Stimulated activated naive CD8-positive, alpha-beta T cell treated with anti-CD3 and anti-CD28 coated beads, Interleukin-15, amount 100 ng/mL, for 72 hours (primary cell): ENCODE results near the gene ENO3.
A peak's percentile ranks its signal among the peaks of the same experiment; 100 is the strongest.

Experiments
- ATAC-seq: fragments of 150-1000 bp; cut with Tn5 transposase; 2 replicates; pipeline ENCODE4 v1.10.0; 2021; ENCODE audit warnings: mild to moderate bottlenecking, moderate library complexity
- DNase-seq, 2 donors: peaks; one replicate each; pipeline ENCODE4 v3.0.0; 2021 to 2022
- H3K27ac Mint-ChIP-seq, 2 donors: one replicate each; pipeline ENCODE4 v1.8.0; 2022; ENCODE audit warnings: mild to moderate bottlenecking in 2 of 2, mixed read lengths in 2 of 2, moderate library complexity in 2 of 2
- H3K27me3 Mint-ChIP-seq: one replicate; pipeline ENCODE4 v1.8.0; 2022; ENCODE audit warnings: mixed read lengths
- H3K4me1 Mint-ChIP-seq: one replicate; pipeline ENCODE4 v1.8.0; 2022; ENCODE audit warnings: mild to moderate bottlenecking, mixed read lengths
- H3K4me3 Mint-ChIP-seq, 2 donors: one replicate each; pipeline ENCODE4 v1.8.0; 2022; ENCODE audit warnings: mild to moderate bottlenecking in 2 of 2, mixed read lengths in 2 of 2, moderate library complexity in 1 of 2
- H3K9me3 Mint-ChIP-seq, 2 donors: one replicate each; pipeline ENCODE4 v1.8.0; 2022; ENCODE audit warnings: mixed read lengths in 2 of 2

Gene ENO3

DNA sequence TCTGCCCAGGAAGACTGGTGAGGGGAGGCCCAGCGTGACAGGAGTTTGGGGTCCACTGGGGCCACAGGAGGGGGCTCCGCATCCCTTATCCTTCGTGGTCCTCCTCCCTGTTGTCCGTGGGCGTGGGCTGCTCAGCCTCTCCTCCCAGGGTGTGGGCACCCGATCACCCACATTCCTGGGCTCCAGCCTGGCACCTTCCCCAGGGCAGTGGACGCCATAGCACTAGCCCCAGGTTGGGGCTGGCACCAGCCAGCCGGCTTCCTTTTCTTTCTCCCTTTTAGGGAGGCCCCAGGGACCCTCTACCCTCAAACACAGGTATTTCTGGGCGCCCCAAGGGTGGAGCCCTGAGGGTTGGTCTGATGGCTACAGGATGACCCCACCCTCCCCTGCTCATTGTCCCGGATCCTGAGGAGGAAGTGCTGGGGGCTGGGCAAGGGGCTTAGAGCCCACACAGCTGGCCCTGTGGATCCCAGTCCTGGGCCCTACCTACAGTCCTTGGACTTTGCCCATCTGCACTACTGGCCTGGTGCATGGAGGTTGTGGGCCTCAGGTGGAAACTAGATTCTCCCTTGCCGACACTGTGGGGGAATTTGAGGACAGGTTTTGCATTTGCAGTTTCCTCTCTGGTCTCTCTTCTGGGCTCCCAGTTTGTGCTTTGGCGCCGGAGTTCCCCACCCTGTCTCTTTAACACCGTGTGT, 48.0 kb downstream of the ENO3 start:
- no peaks in the 10 kb centered on the region for H3K27me3 Mint-ChIP-seq
- H3K9me3 Mint-ChIP-seq: no peaks in the 10 kb centered on the region
- H3K4me1 Mint-ChIP-seq: peaks cover 39% of the 10 kb centered on the region
- DNase-seq: peak in 1 of 2 donors; percentile 21
- H3K4me3 Mint-ChIP-seq: peak overlapping the region; percentile 92
- H3K27ac Mint-ChIP-seq: peak overlapping the region; percentile 11 to 90
- no peak for ATAC-seq

DNA sequence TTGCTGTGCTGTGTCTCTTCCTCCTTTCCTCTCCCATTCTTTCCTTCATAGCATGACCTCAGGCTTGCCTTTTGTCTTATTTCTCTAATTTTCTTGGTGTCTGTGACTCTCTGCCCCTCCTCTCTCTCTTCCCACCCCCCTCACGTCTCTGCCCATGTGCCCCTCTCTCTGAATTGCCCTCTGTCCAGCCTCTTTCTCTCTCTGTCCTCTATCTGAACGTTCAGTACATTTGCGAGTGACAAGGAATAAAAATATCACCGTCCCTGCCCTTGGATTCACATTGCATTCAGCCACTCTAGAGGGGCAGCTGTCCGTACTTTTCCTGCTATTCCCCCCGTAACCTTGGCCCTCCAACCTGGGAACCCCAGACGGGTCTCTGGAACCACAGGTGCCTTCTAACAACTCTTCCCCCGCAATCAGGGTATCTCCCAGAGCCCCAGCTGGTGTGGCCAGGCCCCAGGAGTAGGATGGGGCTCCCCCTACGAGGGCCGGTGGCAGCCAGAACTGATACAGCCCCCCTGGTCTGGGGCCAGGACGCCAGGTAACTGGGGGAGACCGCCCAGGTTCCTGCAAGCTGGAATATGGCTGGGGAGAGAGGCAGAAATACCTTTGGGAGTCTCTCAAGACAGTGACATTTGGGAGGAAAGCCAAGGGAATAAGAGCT, 48.6 kb downstream of the ENO3 start:
- H3K27ac Mint-ChIP-seq: no peak overlapping the region
- ATAC-seq (no peak), DNase-seq (no peak)
- peaks cover 39% of the 10 kb centered on the region for H3K4me1 Mint-ChIP-seq
- peak overlapping the region; percentile 92 for H3K4me3 Mint-ChIP-seq
- H3K9me3 Mint-ChIP-seq: no peaks in the 10 kb centered on the region
- no peaks in the 10 kb centered on the region for H3K27me3 Mint-ChIP-seq

DNA sequence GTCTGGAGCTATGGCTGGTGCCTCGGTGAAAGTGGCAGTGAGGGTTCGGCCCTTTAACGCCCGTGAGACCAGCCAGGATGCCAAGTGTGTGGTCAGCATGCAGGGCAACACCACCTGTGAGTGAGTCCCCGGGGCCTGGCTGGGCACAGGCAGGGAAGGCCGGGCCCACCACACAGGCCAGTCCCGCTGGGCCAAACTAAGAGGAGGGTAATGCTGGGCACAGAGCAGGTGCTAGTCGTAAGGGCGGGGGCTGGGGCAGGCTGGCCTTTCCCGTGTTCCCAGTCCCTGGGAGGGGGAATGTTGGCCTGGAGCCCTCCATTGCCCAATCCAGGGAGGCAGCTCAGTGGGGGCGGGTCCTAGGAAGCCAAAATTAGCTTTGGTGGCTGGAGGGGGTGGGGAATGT, 49.3 kb downstream of the ENO3 start:
- DNase-seq (no peak), ATAC-seq (no peak)
- H3K27ac Mint-ChIP-seq: no peak overlapping the region
- H3K4me3 Mint-ChIP-seq: no peak overlapping the region
- peaks cover 34% of the 10 kb centered on the region for H3K4me1 Mint-ChIP-seq
- no peaks in the 10 kb centered on the region for H3K27me3 Mint-ChIP-seq
- H3K9me3 Mint-ChIP-seq: no peaks in the 10 kb centered on the region

- ATAC-seq (no peak), DNase-seq (no peak)
- Mint-ChIP-seq H3K4me1 (peaks cover 20% of the 10 kb centered on the region), H3K9me3 (no peaks in the 10 kb centered on the region), H3K27ac (no peak overlapping the region), H3K27me3 (no peaks in the 10 kb centered on the region), H3K4me3 (no peak overlapping the region)
These were observed 51.3 kb downstream of the ENO3 start for GRCh38 chr17:5002121-5002788.

DNA sequence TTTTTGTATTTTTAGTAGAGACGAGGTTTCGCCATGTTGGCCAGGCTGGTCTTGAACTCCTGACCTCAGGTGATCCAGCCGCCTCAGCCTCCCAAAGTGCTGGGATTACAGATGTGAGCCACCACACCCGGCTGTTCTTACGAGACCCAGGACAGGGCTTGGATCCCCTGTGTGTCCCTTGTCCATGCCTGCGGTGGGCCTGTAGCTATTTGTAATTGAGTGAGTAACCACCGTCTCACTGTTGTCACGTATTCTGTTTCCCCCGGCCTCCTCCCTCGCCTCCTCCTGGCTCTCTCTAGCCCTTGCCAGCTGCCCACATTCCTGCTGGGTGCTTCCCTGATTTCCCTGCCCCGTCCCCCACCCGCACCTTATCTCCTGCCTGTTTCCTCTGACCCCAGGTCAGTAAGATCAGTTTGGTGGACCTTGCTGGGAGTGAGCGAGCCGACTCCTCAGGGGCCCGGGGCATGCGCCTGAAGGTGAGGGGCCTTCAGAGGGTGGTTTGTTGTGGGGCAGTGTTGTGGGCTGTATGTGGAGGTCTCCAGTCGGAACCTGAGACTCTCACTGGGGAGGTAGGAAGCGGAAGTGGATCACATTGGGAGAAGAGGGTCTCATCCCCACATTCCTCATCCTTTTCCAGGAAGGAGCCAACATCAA, 52.4 kb downstream of the ENO3 start:
- no peak for DNase-seq
- no peak overlapping the region for H3K27ac Mint-ChIP-seq
- no peak for ATAC-seq
- peaks cover 19% of the 10 kb centered on the region for H3K4me1 Mint-ChIP-seq
- no peaks in the 10 kb centered on the region for H3K27me3 Mint-ChIP-seq
- no peaks in the 10 kb centered on the region for H3K9me3 Mint-ChIP-seq
- H3K4me3 Mint-ChIP-seq: no peak overlapping the region
